ENCODE data around the gene FGG.
"Not testable (repeated sequence)": the region's sequence is repeated elsewhere in the genome, so short reads cannot be mapped to it uniquely, and the experiment has no call there.

Gene FGG

DNA sequence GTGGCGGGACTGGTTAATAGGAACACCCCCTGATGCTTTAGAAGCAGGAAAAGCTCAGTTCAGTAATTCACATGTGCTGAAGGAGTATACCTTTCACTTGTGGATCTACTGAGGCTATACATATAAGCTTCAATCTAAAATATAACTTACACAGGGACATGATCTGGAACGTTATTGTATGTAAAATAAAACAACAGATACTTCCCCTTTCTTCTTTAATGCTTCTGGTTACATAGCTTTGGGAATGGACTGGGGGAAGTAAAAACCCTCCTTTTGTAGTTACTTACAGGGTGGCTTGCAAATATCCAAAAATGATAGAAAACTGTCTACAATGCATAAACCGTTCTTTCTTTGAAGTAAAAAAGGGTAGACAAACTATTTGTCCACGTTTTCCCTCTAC is 1.9 kb downstream of the FGG start:
- DNase-seq (ENCODE audit: low read depth): no peak

DNA sequence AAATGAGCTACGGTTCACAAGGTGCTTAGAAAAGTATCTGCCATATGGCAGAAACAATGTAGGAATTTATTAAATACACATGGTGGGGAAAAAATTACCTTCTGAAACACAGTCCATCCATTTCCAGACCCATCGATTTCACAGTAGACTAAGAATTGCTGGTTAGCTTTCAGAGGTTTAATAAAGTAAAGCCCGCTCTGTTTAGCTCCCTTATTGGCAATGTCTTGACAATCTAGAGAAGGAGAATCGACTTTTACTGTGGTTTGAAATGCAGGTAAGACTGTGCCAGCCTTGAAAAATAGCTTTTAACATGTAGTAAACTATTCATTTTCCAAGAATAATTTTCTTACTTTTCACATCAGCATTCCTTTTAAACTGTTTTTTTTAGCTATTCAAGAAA is 2.9 kb downstream of the FGG start:
- no peak for DNase-seq (ENCODE audit: low read depth)

DNA sequence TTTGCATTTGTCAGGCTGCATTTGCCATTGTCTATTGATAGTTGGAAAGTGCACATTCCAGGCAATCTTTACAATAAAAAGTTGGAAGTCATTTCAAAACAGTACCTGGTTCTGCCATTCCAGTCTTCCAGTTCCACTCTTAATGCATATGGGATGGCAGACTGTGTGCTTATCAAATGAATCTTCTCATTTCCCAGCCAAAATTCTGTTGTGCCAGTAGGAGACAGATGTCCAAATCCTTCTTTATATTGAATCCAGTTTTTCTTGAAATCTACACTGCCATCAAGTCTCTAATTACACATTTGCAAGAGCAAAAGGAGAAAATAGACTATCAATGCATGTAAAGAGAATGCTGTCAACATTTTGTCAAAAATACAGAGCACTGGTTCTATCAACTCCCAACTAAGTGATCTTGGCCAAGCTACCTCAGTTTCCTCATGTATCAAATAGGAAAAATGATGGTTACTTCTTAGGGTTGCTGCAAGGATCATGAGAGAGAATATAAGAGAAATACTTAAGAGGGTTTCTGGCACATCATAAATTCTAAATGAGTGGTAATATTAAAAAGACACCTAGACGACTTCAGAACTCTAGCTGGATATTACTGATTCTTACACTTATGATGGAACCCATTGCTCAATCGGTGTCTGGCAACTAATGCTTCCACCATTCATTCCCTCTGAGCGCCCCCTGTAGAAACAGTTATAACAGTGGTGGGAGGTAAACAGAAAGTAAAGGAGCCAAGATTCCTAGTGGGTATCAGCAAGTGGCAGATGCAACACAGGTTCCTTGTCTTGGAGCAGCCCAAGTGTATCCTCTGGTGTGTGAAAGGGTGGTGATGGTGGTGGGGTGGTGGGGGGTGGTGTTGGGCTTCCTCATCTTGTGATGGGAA is 3.8 kb downstream of the FGG start:
- no peak for DNase-seq (ENCODE audit: low read depth)

DNA sequence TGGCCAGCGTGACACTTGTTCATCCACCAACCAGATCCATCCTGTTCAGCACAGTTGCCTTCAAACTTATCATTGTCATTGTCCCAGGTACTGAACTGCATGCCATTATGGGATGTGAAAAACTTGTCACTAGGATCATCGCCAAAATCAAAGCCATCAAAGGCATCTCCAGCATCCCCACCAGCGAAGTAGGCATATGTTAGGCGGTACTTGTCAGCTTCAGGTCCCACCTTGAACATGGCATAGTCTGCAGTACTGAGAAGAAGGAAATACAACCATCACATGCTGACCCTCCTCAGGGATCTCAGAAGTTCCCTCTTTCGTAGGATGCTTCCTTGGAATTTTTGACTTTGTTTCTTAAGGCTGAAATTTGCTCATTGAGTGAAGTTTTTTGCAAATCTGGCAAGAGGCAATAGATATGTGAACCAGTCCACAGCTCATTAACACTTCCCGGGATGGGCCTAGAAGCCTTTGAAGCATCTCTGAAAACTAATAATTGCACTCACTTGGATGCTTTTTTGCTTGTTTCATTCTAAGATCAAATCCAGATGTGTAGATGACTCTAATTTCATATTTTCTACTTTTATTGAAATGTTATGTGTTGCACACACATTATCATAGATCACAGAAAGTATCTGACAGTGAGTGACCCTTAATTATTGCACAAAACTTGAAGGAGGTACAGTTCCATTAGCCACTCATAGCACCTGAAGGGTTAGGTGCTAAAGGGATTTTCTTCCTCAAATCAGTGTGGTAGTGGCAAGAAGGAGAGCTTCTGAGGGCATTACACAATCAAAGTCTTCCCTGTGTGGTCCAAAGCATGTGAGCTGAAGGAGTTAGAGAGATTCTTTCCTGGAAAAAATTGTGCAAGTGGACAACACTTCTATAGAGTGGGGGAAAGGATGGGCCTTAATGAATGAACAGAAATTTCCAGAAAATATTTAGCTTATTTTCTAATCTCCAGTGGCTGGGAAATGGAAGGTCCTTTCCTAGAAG is 5.4 kb downstream of the FGG start:
- no peak for DNase-seq (ENCODE audit: low read depth)

DNA sequence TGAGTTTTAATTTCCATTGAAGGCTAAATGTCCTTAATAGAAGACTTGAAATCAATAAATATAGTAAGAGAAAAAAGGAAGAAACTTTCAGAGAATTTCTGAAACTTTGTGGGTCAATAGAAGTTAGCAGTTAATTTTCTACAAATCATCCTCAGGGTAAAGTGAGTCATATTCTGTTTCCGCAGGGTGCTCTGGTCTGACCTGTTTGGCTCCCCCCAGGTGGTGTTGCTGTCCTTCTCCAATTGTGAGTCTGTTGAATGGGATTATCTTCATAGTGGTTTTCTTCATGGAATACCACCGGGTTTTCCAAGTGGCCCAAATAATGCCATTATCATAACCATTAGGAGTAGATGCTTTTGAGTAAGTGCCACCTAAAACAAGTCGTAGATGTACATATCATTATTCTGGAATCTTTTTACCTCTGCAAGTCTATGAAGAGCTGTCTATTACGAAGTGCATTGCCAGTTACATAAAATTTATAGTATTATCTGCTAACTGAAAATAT is 7.7 kb downstream of the FGG start:
- no peak for DNase-seq (ENCODE audit: low read depth)

DNA sequence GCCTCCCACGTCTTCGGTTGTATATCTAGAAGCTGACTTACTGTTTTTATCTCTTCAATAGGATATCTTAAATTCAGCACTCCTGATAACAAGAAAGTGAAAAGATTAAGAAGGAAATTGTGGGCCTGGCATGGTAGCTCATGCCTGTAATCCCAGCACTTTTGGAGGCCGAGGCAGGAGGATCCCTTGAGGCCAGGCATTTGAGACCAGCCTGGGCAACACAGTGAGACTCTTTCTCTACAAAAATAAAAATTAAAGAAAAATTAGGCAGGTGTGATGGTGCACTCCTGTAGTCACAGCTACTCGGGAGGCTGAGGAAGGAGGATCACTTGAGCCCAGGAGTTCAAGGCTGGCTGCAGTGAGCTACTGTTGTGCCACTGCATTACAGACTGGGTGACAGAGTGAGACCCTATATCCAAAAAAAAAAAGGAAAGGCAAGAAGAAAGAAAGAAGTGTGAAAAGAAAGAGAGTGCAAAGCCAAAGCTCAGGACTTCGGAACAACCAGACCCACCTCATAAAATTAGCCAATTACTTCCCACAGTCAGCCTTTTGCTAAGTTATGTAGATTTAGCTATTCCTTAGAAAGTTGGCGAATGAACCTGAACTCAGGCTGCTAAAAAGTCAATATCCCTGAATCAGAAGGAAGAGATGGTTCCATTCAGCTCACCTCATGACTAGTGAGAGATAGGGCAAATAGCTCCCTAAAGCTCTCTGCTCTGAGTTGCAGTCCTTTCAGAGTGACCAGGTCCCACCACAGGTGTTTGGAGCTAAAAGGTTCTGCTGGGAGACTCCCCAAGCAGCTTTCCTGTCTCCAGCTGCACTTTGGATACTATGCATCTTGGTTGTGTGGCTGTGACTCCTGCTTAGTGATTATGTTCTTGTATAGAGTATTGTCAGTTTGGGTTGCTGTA is 9.2 kb downstream of the FGG start:
- no peak for DNase-seq (ENCODE audit: low read depth)

DNA sequence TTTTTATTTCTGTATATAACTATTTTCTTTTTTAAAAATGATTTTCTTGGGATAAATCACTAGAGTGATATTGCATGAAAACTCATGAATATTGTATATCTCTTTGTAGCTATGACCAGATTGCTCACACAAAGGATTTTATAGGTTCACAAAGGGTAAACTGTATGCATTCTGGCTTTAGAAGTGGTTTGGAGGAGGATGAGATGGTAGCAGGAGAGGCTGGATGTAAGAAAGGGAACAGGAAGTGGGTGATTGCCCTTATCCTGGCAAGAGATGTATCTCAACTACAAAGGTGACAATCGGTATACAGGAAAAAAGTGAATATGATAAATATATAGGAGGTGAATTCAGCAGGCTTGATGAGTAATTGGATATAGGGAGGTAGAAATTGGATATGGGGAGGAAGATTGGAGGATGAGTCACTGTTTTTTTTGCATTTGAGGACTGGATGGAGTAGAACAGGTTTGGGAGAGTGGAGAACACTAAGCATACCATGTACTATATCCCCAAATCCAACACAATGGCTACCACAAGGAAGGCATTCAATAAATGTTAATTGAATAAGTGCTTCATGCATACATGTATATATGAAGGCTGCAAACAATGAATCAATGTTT is 9.9 kb downstream of the FGG start:
- DNase-seq (ENCODE audit: low read depth): no peak

DNA sequence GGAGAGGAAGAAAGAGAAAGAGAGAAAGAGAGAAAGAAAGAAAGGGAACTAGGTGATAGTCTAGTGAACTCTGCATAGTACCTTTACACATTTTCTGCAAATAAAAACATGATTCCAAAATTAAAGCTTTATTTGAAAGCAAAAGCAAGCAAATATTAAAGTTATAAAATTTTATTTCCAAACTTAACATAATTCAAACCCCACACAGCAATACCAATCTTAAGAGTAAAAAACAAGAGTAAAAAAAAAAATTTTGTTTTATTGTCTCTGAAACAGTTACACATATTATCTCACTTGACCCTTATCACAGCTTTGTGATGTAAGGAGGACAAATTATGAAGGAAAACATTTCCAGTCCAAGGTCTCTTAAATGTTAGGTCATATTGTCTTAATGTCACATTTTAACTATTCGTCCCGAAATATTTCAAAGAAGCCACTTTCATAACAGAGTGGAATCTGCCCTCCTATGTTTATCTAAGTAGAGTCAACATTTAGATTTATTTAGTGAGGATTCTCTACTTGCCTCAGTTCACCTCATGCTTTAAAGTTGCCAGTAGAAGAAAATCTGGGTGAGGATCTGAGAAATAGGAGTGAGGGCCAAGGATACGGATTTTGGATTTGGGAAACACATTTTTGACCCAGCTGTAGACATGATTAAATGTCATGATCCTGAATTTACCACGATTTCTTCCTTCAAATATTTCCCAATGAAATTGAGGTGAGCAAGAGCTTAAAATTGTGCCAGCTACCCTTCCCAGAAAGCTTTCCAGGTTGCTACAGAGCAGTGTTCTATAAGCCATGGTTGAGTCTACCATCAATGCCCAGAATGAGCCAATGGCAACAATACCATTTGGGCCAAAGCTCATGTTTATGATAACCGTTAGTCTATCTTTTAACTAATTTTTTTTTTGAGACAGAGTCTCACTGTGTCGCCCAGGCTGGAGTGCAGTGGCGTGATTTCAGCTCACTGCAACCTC is 14.4 kb downstream of the FGG start:
- DNase-seq (ENCODE audit: low read depth): no peak

DNA sequence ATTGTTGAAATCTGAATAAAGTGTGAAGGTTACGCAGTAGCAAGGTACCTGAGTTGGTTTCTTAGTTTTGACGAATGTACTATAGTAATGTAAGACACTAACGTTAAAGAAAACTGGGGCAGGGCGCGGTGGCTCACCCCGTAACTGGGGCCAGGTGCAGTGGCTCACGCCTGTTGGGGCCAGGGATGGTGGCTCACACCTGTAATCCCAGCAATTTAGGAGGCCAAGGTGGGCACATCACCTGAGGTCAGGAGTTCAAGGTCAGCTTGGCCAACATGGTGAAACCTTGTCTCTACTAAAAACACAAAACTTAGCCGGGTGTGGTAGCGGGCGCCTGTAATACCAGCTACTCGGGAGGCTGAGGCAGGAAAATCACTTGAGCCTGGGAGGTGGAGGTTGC is 15.2 kb downstream of the FGG start:
- not testable (repeated sequence) for DNase-seq (ENCODE audit: low read depth)

DNA sequence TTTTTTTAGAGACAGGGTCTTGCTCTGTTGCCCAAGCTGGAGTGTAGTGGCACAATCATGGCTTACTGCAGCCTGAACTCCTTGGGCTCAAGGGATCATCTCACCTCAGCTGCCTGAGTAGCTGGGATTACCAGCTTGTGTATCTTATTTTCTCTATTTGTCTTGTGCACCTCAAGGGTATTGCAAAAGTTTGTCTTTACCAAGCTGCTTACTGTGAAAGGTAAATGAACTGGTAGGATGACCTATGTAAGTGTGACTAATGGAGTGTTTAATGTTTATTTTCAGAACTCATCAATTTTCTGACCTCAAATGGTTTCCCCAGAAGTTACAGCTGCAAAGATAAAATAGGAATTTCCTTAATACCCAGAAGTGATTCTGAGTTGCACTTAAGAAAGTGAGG is 16.6 kb downstream of the FGG start:
- no peak for DNase-seq (ENCODE audit: low read depth)

DNA sequence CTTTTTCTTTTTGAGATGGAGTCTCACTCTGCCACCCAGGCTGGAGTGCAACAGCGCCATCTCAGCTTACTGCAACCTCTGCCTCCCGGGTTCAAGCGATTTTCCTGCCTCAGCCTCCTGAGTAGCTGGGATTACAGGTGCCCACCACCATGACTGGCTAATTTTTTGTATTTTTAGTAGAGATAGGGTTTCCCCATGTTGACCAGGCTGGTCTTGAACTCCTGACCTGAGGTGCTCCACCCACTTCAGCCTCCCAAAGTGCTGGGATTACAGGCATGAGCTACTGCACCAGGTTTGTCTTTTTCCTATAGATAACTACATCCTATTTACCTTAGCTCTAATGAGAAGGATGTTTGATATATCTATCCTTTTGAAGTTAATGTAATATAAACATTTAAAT is 18.1 kb downstream of the FGG start:
- not testable (repeated sequence) for DNase-seq (ENCODE audit: low read depth)

DNA sequence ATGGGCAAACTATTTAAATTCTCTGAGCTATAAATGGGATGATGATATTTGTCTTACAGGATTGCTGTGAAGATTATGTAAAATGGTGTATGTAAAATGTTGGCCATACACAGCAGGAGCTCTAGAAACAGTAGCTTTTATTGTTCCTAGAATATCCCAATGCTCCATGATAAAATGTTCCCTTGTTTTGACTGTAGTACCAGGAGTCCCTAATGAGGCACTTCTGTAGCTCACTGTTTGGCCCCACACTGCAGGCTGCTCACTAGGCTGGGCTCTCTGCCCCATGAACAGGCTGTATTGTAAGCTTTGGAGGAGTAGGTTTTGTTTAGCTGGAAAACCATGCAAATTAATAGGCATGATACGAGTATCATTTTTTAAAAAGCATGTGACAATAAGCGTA is 18.6 kb downstream of the FGG start:
- no peak for DNase-seq (ENCODE audit: low read depth)

DNA sequence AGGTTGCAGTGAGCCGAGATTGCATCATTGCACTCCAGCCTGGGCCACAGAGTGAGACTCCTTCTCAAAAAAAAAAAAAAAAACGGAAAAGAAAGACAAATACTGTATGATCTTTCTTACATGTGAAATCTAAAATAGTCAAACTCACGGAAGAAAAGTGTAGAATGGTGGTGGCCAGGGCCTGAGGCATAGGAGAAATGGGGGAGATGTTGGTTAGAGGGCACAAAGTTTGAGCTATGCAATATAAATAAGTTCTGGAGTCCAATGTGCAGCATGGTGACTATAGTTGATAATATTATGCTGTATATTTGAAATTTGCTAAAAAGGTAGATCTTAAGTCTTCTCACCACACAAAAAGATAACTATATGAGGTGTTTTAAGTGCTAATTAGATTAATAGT is 20.6 kb downstream of the FGG start:
- DNase-seq (ENCODE audit: low read depth): no peak

DNA sequence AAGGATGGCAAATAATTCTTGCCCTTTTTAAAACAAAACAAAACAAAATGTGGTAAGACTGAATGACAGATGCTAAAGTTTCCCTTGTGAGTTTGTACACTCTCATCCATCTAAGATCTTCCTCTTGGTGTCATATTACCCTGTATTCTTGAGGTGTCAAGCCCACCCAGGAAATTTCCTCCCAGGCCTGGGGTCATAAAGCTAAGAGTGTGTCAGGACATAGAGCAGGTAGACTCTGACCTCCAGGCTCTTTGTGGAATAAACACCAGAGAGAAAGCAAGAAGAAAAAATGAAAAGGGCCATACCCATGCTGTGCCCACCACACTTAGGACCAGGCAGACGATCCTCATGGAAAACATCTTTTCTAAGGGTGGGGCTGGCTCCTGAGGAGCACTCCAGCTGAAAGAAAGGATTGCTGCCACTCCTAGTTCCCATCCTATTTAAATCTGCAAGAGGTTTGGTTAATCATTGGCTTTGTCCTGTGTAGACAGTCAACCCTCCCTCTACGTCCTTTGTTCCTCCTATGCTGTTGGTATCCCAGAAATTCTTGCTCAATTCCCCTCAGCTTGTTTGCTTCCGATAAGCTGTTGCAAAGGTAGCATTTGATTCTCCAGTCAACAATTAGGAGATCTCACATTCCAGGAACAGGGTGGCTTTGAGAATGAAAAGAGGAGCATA is 22.0 kb downstream of the FGG start, which contains the start of gene FGA:
FGA (minus strand) TSS at position 414 of the 678 bp plus-strand sequence; CDS start at position 359, 55 bp downstream.
- DNase-seq (ENCODE audit: low read depth): no peak

DNA sequence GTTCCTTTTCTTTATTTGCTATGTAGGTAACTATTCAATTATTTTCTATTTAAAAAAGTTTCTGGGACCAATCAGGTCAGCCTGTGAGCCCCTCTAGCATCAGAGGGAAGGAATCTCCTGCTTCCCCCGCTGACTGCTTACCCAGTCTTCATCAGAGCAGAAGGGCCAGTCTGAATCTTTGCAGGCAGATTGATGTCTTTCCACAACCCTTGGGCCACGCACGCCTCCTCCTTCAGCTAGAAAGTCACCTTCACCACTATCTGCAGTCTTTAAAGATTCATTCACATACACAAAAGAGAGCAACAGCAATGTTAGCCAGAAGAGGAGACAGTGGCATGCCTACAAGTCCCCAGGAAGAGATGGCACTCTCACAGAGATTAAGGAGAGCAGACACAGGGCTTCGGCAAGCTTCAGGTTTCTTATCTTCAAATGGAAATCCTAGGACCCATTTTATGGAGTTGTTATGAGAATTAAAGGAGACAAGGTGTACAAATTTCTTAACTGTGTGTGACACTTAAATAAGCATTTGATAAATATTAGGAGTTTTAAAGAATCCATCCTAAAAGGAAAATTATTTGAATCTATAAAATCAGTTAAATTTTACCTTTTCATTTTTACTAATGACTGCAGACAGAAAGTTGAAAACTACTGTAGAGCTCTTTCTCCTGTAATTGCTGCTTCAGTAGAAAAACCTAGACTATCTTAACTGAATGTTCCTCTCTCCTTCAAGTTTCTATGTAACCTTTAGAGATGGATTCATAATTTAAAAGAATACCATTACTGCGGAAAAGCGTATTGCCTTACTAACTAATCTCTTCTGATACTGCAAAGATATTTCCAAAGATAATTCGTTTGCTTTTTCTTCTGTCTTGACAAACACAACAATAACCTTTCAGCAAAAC is 22.9 kb downstream of the FGG start:
- no peak for DNase-seq (ENCODE audit: low read depth)

DNA sequence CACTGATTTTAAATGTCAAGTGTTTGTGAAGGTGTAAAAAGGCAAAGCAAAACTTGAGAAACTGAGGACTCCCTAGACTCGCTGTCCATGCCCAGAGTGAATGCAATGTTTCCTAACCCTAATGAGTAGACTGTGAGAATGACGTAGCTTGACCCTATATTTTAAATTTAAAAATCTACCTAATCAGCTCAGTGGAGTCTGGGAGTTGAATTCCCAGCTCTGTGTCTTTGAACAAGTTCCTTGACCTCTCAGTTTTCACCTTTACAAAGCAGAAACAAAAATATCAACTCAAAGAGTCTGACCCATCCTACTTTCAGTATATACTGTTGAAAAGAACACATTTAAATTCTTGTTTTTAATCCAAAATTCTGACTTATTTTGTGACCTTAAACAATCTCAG is 24.3 kb downstream of the FGG start:
- no peak for DNase-seq (ENCODE audit: low read depth)

DNA sequence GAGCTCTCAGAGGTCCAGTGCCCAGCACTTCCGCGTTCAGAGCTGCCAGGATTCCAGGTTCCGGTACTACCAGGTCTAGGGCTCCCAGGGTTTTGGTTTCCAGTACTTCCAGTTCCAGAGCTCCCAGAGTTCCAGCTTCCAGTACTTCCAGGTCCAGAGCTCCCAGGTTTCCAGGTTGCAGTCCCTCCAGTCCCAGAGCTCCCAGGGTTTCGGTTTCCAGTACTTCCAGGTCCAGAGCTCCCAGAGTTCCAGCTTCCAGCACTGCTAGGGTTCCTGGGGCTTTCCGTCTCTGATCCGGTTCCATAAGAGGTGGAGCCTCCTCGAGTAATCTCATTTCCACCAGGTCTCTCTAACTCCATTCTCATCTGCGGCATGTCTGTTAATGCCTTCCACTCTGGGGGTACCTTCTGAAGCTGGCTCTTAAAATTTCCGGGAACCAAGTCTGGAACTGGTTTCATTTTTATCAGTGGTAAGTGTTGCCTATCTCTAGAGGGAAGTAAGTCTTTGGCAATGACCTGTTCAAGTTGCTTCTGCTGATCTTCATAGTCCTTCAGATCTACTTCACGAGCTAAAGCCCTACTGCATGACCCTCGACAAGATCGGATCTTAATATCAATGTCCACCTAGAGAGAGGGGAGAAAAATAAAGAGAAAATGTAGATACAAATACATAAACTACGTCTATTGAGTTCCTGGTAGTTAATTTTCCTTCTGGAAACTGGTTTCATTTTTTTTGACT is 26.0 kb downstream of the FGG start:
- DNase-seq (ENCODE audit: low read depth): no peak

Measured in non-pigmented ciliary epithelial cell (primary cell).